Panc1 (cell line): ENCODE data around the gene MYO7A.

ENCODE experiments used
- CTCF ChIP-seq: fragments of 450-650 bp; IDR thresholded peaks from 2 replicates; pipeline ENCODE4 v1.5.1; 2017; ENCODE audit warnings: mild to moderate bottlenecking
- REST ChIP-seq, 2 experiments: IDR thresholded peaks; 2 replicates each; pipeline ENCODE4 v1.6.1; 2011 to 2012; ENCODE audit warnings: low read depth in 2 of 2, control low read depth in 1 of 2, low read length in 1 of 2, mild to moderate bottlenecking in 1 of 2, moderate library complexity in 1 of 2; ENCODE audit not compliant: insufficient read depth in 1 of 2

GRCh38 chr11:77196961-77197360, 68.9 kb downstream of the MYO7A start:
- TF ChIP-seq CTCF = no peak
- TF ChIP-seq REST (IDR thresholded peaks at IDR 0.05; ENCODE audit: insufficient read depth in 1 of 2, low read depth in 2 of 2, low read length in 1 of 2) = no peak
